H1 (cell line): ENCODE measurements around the gene RAB3C. TPM values are rescaled to one million over a fixed set of nuclear protein-coding genes. Genes with fewer than 3 reads are reported as not detected.

Experiments
- CTCF ChIA-PET: fragments of 300-600 bp; sonication (Branson Sonifier 250); formaldehyde crosslinking; loops from one replicate; lab custom pipeline; 2021; ENCODE audit not compliant: partially characterized antibody; lab: Charles Lee
- POLR2A ChIA-PET: fragments of 300-600 bp; sonication (Branson Sonifier 250); formaldehyde crosslinking; loops from one replicate; lab custom pipeline; 2021; ENCODE audit warnings: inconsistent platforms; ENCODE audit not compliant: partially characterized antibody; lab: Charles Lee
- DNase-seq, 2 experiments: peaks; one replicate each; pipeline versions ENCODE4 v3.0.0 to v3.0.0-alpha.2; 2010 to 2022; ENCODE audit warnings: low spot score in 2 of 2, low read depth in 1 of 2, mixed read lengths in 1 of 2
- FAIRE-seq: peaks from 2 replicates; lab custom pipeline; 2011; peaks lifted over from hg19 to GRCh38; lab: Jason Lieb, UNC
- H2AFZ ChIP-seq: 2 replicates; pipeline ENCODE4 v1.8.1; 2012; ENCODE audit warnings: low read length, inconsistent platforms
- H2AK5ac ChIP-seq: 2 replicates; pipeline ENCODE4 v1.6.1; 2013; ENCODE audit warnings: low read depth, low read length
- H2BK120ac ChIP-seq: replicated peaks from 2 replicates; pipeline ENCODE3; 2013; ENCODE audit warnings: low read depth, low read length, inconsistent platforms
- H2BK12ac ChIP-seq: 2 replicates; pipeline ENCODE4 v1.6.1; 2013; ENCODE audit warnings: low read depth, low read length
- H2BK15ac ChIP-seq: 2 replicates; pipeline ENCODE4 v1.6.1; 2013; ENCODE audit warnings: low read length
- H2BK20ac ChIP-seq: 2 replicates; pipeline ENCODE4 v1.6.1; 2013; ENCODE audit warnings: low read length
- H2BK5ac ChIP-seq: 2 replicates; pipeline ENCODE4 v1.6.1; 2013; ENCODE audit warnings: low read depth, low read length
- H3K14ac ChIP-seq: 2 replicates; pipeline ENCODE4 v1.6.1; 2013; ENCODE audit warnings: inconsistent platforms; ENCODE audit not compliant: insufficient read length
- H3K18ac ChIP-seq: 2 replicates; pipeline ENCODE4 v1.6.1; 2013; ENCODE audit warnings: low read length; ENCODE audit errors: extremely low read depth
- H3K23ac ChIP-seq: 2 replicates; pipeline ENCODE4 v1.6.1; 2013; ENCODE audit warnings: inconsistent platforms; ENCODE audit not compliant: insufficient read length
- H3K23me2 ChIP-seq: 2 replicates; pipeline ENCODE4 v1.6.1; 2013; ENCODE audit warnings: low read depth, low read length
- H3K27ac ChIP-seq: 2 replicates; pipeline ENCODE4 v1.6.1; 2011; ENCODE audit warnings: low read depth, low read length, inconsistent platforms
- H3K27me3 ChIP-seq, 4 experiments: replicated peaks in 1 of 4; 1 replicate in 1 of 4; 2 replicates in 3 of 4; pipeline versions ENCODE4 v1.6.1 to v1.8.1; 2011 to 2013; ENCODE audit warnings: low read length in 3 of 4, mild to moderate bottlenecking in 3 of 4, inconsistent platforms in 2 of 4, mixed read lengths in 2 of 4, moderate library complexity in 1 of 4; ENCODE audit not compliant: control insufficient read depth in 3 of 4, insufficient read depth in 3 of 4; ENCODE audit errors: extremely low read depth in 1 of 4
- H3K36me3 ChIP-seq, 4 experiments: 2 replicates each; pipeline versions ENCODE4 v1.6.1 to v1.8.1; 2011 to 2013; ENCODE audit warnings: mild to moderate bottlenecking in 4 of 4, low read length in 3 of 4, moderate library complexity in 2 of 4, control low read depth in 1 of 4, inconsistent platforms in 1 of 4; ENCODE audit not compliant: insufficient read depth in 4 of 4, control insufficient read depth in 2 of 4
- H3K4ac ChIP-seq: replicated peaks from 2 replicates; pipeline ENCODE3; 2013; ENCODE audit warnings: low read length, low read depth, mixed read lengths, inconsistent platforms; ENCODE audit not compliant: insufficient read length
- H3K4me1 ChIP-seq, 4 experiments: replicated peaks in 1 of 4; 1 replicate in 1 of 4; 2 replicates in 3 of 4; pipeline versions ENCODE4 v1.6.1 to v1.8.1; 2011 to 2013; ENCODE audit warnings: low read length in 3 of 4, inconsistent platforms in 2 of 4, mixed read lengths in 1 of 4; ENCODE audit not compliant: insufficient read depth in 4 of 4, control insufficient read depth in 3 of 4
- H3K4me2 ChIP-seq, 2 experiments: 2 replicates each; pipeline versions ENCODE4 v1.6.1 to v1.8.1; 2011 to 2013; ENCODE audit warnings: low read depth in 2 of 2, low read length in 2 of 2, control low read depth in 1 of 2, inconsistent platforms in 1 of 2, mild to moderate bottlenecking in 1 of 2; ENCODE audit not compliant: insufficient read depth in 1 of 2
- H3K4me3 ChIP-seq, 4 experiments: fragments of 200-600, 300-600 bp in 1 of 4; sonication (generic), shearing (Covaris generic), sonication (Bioruptor Twin) in 1 of 4; 2 replicates each; pipeline versions ENCODE4 v1.5.1 to v1.8.1; 2011 to 2016; ENCODE audit warnings: low read length in 4 of 4, low read depth in 3 of 4, control low read depth in 2 of 4, inconsistent platforms in 2 of 4, mild to moderate bottlenecking in 2 of 4, mixed read lengths in 1 of 4, moderate library complexity in 1 of 4; ENCODE audit not compliant: insufficient read depth in 2 of 4; ENCODE audit errors: extremely low read depth in 1 of 4
- H3K56ac ChIP-seq: replicated peaks from 2 replicates; pipeline ENCODE3; 2013; ENCODE audit warnings: low read depth, mild to moderate bottlenecking, mixed read lengths, low read length, inconsistent platforms; ENCODE audit not compliant: insufficient read length
- H3K79me1 ChIP-seq: 2 replicates; pipeline ENCODE4 v1.6.1; 2013; ENCODE audit warnings: low read depth, low read length, control low read depth
- H3K79me2 ChIP-seq, 2 experiments: 2 replicates each; pipeline versions ENCODE4 v1.6.1 to v1.8.1; 2012 to 2013; ENCODE audit warnings: low read length in 2 of 2, mild to moderate bottlenecking in 2 of 2, inconsistent platforms in 1 of 2; ENCODE audit not compliant: insufficient read depth in 2 of 2, control insufficient read depth in 1 of 2
- H3K9ac ChIP-seq, 4 experiments: replicated peaks in 1 of 4; 1 replicate in 1 of 4; 2 replicates in 3 of 4; pipeline versions ENCODE4 v1.6.1 to v1.8.1; 2011 to 2013; ENCODE audit warnings: low read depth in 3 of 4, low read length in 3 of 4, control low read depth in 2 of 4, mild to moderate bottlenecking in 2 of 4, moderate library complexity in 2 of 4, inconsistent platforms in 1 of 4; ENCODE audit errors: extremely low read depth in 1 of 4
- H3K9me3 ChIP-seq, 2 experiments: 2 replicates each; pipeline versions ENCODE4 v1.6.1 to v1.8.1; 2012 to 2013; ENCODE audit warnings: mild to moderate bottlenecking in 2 of 2, moderate library complexity in 2 of 2, control low read depth in 1 of 2, inconsistent platforms in 1 of 2, low read depth in 1 of 2, low read length in 1 of 2, mixed read lengths in 1 of 2; ENCODE audit not compliant: insufficient read depth in 2 of 2
- H4K20me1 ChIP-seq, 2 experiments: replicated peaks in 1 of 2; 2 replicates each; pipeline versions ENCODE3 to v1.8.1; 2011 to 2013; ENCODE audit warnings: inconsistent platforms in 2 of 2, low read length in 2 of 2, mild to moderate bottlenecking in 1 of 2; ENCODE audit not compliant: insufficient read depth in 2 of 2, control insufficient read depth in 1 of 2
- H4K5ac ChIP-seq: 2 replicates; pipeline ENCODE4 v1.6.1; 2013; ENCODE audit warnings: low read length, low read depth, mixed read lengths, inconsistent platforms; ENCODE audit not compliant: insufficient read length
- H4K8ac ChIP-seq: 2 replicates; pipeline ENCODE4 v1.8.0; 2013; ENCODE audit warnings: mild to moderate bottlenecking, moderate library complexity, low read length, inconsistent platforms; ENCODE audit not compliant: insufficient read depth; ENCODE audit errors: extremely low read depth
- H4K91ac ChIP-seq: replicated peaks from 2 replicates; pipeline ENCODE3; 2013; ENCODE audit warnings: low read length, mixed read lengths, inconsistent platforms; ENCODE audit not compliant: insufficient read length
- ASH2L ChIP-seq: fragments of 200-600, 300-600 bp; sonication (generic); IDR thresholded peaks from one replicate; pipeline ENCODE4 v1.7.1; 2017; ENCODE audit warnings: low read length
- BACH1 ChIP-seq: IDR thresholded peaks from 2 replicates; pipeline ENCODE4 v1.6.1; 2012; ENCODE audit warnings: low read length, improper control_type of control experiment
- CHD1 ChIP-seq: IDR thresholded peaks from 2 replicates; pipeline ENCODE4 v1.6.1; 2012; ENCODE audit warnings: low read depth, low read length, improper control_type of control experiment
- FOSL1 ChIP-seq: IDR thresholded peaks from 2 replicates; pipeline ENCODE4 v1.6.1; 2011; ENCODE audit warnings: mild to moderate bottlenecking, low read depth, low read length, moderate library complexity; ENCODE audit not compliant: insufficient read depth
- GABPA ChIP-seq: IDR thresholded peaks from 2 replicates; pipeline ENCODE4 v1.6.1; 2011; ENCODE audit warnings: mild to moderate bottlenecking, low read length, moderate library complexity, borderline replicate concordance; ENCODE audit not compliant: insufficient read depth
- NRF1 ChIP-seq: IDR thresholded peaks from 2 replicates; pipeline ENCODE4 v1.6.1; 2011; ENCODE audit warnings: mild to moderate bottlenecking, low read depth, low read length, improper control_type of control experiment
- SIN3A ChIP-seq, 2 experiments: IDR thresholded peaks in 1 of 2; conservative IDR thresholded peaks in 1 of 2; 2 replicates each; pipeline ENCODE4 v1.6.1; 2011 to 2012; ENCODE audit warnings: low read length in 2 of 2, improper control_type of control experiment in 1 of 2, low read depth in 1 of 2, mild to moderate bottlenecking in 1 of 2
- SIX5 ChIP-seq: IDR thresholded peaks from 2 replicates; pipeline ENCODE4 v1.6.1; 2011; ENCODE audit warnings: mild to moderate bottlenecking, low read depth, low read length
- SP1 ChIP-seq: IDR thresholded peaks from 2 replicates; pipeline ENCODE4 v1.6.1; 2011; ENCODE audit warnings: low read depth, low read length
- SP4 ChIP-seq: IDR thresholded peaks from 2 replicates; pipeline ENCODE4 v1.6.1; 2012; ENCODE audit warnings: low read length, inconsistent platforms
- TCF12 ChIP-seq: IDR thresholded peaks from 2 replicates; pipeline ENCODE4 v1.6.1; 2011; ENCODE audit warnings: low read depth, mild to moderate bottlenecking, low read length
- USF2 ChIP-seq: IDR thresholded peaks from 2 replicates; pipeline ENCODE4 v1.6.1; 2011; ENCODE audit warnings: low read length, improper control_type of control experiment
- ZNF274 ChIP-seq: IDR thresholded peaks from 2 replicates; pipeline ENCODE4 v1.7.0; 2012; ENCODE audit warnings: low read length, borderline replicate concordance; ENCODE audit errors: extremely low read depth
- polyA plus RNA-seq, 7 experiments: library from polyadenylated mRNA; depleted of rRNA in 3 of 7; stranded (reverse) in 5 of 7; unstranded in 2 of 7; fragments of >200 nt in 5 of 7; fragments of 200-250 nt in 2 of 7; gene quantifications; 1 replicate in 5 of 7; 2 replicates in 1 of 7; 4 replicates in 1 of 7; pipeline versions ENCODE4 v1.2.1 to v1.2.3, GENCODE V29; 2011 to 2013; ENCODE audit warnings: missing spikeins in 2 of 7, mixed read lengths in 2 of 7
- total RNA-seq: library from RNA; stranded (reverse); fragmentation: NEBNext Ultra II Directional; extraction: Animal tissue kit (Norgen Biotek cat#: 25700); gene quantifications from 2 replicates; pipeline ENCODE4 v1.2.1, GENCODE V29; 2021
- TF ChIP-seq, protein P1 (sequence below): IDR thresholded peaks from 2 replicates; pipeline ENCODE4 v1.6.1; 2011; ENCODE audit warnings: low read depth, mild to moderate bottlenecking, low read length; ENCODE audit not compliant: insufficient read depth

The RAB3C gene
- total and polyA plus RNA-seq, 2 of the 8 experiments (the other 6 are each of a cell fraction or from before 2014, with no cell fraction given), result 14.7 to 18.3 TPM

- H3K23ac ChIP-seq, result no peak overlapping the region
- H4K8ac ChIP-seq, result no peak overlapping the region
- no peak overlapping the region for H3K9ac ChIP-seq
- H2BK120ac ChIP-seq, result no peak overlapping the region
- H3K9me3 ChIP-seq, result no peaks in the 10 kb centered on the region
- DNase-seq (no peak), FAIRE-seq (no peak)
- no peak overlapping the region for H3K4me2 ChIP-seq
- CTCF ChIA-PET, result interaction anchor here (0.9 to 1.8 kb wide), 4 partner anchors 8 to 307 kb away, joined by 3 to 5 read pairs (median 4); no protein-coding TSS in a partner anchor
- no peak overlapping the region for H2BK5ac ChIP-seq
- no peak overlapping the region for H4K91ac ChIP-seq
- no peak overlapping the region for H2AK5ac ChIP-seq
- H2BK15ac ChIP-seq, result no peak overlapping the region
- no peaks in the 10 kb centered on the region for H3K79me2 ChIP-seq
- H3K4ac ChIP-seq, result no peak overlapping the region
- no peaks in the 10 kb centered on the region for H4K20me1 ChIP-seq
- H3K4me3 ChIP-seq, result no peak overlapping the region
- H3K18ac ChIP-seq, result no peak overlapping the region
- H3K27ac ChIP-seq, result no peak overlapping the region
- no peaks in the 10 kb centered on the region for H3K27me3 ChIP-seq
- H3K14ac ChIP-seq, result no peak overlapping the region
- POLR2A ChIA-PET, result interaction anchor here (1.2 kb wide), 1 partner anchor 13 kb away, joined by 3 read pairs; no protein-coding TSS in a partner anchor
- H3K36me3 ChIP-seq, result no peaks in the 10 kb centered on the region
- no peak overlapping the region for H2AFZ ChIP-seq
- H4K5ac ChIP-seq, result no peak overlapping the region
- no peaks in the 10 kb centered on the region for H3K23me2 ChIP-seq
- peaks cover 0 to 7% (median 0%) of the 10 kb centered on the region in 4 experiments; a peak in 2 of 7 replicates for H3K4me1 ChIP-seq
- H3K79me1 ChIP-seq, result no peaks in the 10 kb centered on the region
- no peak overlapping the region for H2BK12ac ChIP-seq
- no peak overlapping the region for H2BK20ac ChIP-seq
- no peak overlapping the region for H3K56ac ChIP-seq
- TF ChIP-seq SP4, result no peak
- no peak for TF ChIP-seq FOSL1
- TF ChIP-seq USF2, result no peak
- no peak for TF ChIP-seq SIX5
- TF ChIP-seq GABPA, result no peak
- TF ChIP-seq SP1, result no peak
- no peak for TF ChIP-seq ZNF274
- TF ChIP-seq, protein P1, sequence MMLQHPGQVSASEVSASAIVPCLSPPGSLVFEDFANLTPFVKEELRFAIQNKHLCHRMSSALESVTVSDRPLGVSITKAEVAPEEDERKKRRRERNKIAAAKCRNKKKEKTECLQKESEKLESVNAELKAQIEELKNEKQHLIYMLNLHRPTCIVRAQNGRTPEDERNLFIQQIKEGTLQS, result no peak
- no peak for TF ChIP-seq CHD1
- no peak for TF ChIP-seq BACH1
- no peak for TF ChIP-seq ASH2L
- no peak for TF ChIP-seq SIN3A (conservative IDR thresholded peaks at IDR 0.05 in 1 of 2, IDR thresholded peaks at IDR 0.05 in 1 of 2; ENCODE audit: low read depth in 1 of 2, low read length in 2 of 2)
- no peak for TF ChIP-seq TCF12
- no peak for TF ChIP-seq NRF1
Observed at GRCh38 chr5:58804291-58804690, 221.4 kb downstream of the RAB3C start.
